ENCODE measurements around the gene CYP2W1. TPM values are rescaled to one million over a fixed set of nuclear protein-coding genes. Genes with fewer than 3 reads are reported as not detected.

CYP2W1 gene
- total RNA-seq, 4 donors from 2014 or later = 5.7 to 18.6 (median 12.1) TPM

DNA sequence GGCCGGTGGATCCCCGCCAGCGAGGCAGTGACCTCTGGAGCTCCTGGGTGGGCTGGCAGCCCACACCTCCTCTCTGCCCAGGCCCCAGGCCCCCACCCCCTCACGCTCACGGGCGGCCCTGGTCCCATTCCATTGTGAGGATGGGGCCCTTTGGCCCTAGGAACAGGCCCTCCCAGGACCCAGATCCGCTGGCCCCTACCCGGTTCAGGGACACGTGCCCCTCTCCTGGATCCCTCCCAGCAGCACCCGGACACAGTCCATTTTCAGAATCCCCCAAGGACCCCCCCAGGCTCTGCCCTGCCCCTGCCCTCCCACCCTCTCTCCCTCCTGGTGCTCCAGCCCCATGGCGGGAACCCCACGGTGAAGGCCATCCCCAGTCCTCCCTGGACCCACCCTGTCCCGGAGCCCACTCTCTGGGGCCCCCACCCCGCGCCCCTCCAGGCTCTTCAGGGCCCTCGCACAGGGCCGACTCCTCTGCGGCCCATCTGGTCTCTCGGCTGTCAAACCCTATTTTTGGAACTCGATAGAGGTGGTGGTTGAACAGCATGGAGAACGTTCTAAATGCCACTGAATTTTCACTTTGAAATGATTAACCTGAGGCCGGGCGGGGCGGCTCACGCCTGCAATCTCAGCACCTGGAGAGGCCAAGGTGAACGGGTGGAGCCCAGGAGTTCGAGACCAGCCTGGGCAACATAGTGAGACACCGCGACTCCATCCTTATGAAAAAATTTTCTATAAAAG is 36.6 kb upstream of the CYP2W1 start:
- no peaks in the 10 kb centered on the region for H3K9me3 ChIP-seq
- H3K27ac ChIP-seq = peak overlapping the region in 3 of 4 donors; percentile 11 to 82 (median 77)
- no peak for TF ChIP-seq POLR2A (IDR thresholded peaks at IDR 0.05)
- TF ChIP-seq EP300 (IDR thresholded peaks at IDR 0.05) = no peak
- TF ChIP-seq, protein P1, sequence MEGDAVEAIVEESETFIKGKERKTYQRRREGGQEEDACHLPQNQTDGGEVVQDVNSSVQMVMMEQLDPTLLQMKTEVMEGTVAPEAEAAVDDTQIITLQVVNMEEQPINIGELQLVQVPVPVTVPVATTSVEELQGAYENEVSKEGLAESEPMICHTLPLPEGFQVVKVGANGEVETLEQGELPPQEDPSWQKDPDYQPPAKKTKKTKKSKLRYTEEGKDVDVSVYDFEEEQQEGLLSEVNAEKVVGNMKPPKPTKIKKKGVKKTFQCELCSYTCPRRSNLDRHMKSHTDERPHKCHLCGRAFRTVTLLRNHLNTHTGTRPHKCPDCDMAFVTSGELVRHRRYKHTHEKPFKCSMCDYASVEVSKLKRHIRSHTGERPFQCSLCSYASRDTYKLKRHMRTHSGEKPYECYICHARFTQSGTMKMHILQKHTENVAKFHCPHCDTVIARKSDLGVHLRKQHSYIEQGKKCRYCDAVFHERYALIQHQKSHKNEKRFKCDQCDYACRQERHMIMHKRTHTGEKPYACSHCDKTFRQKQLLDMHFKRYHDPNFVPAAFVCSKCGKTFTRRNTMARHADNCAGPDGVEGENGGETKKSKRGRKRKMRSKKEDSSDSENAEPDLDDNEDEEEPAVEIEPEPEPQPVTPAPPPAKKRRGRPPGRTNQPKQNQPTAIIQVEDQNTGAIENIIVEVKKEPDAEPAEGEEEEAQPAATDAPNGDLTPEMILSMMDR (IDR thresholded peaks at IDR 0.05) = no peak
- H3K4me3 ChIP-seq = no peak overlapping the region
- no peaks in the 10 kb centered on the region for H3K27me3 ChIP-seq
- no peaks in the 10 kb centered on the region for H3K36me3 ChIP-seq
- WGBS, 2 donors = 69 to 70% methylated on average over 24 to 29 of the region's 29 CpGs
- DNase-seq (ENCODE audit: low spot score in 2 of 2) = no peak
- peaks cover 0 to 16% (median 0%) of the 10 kb centered on the region in 4 donors for H3K4me1 ChIP-seq

DNA sequence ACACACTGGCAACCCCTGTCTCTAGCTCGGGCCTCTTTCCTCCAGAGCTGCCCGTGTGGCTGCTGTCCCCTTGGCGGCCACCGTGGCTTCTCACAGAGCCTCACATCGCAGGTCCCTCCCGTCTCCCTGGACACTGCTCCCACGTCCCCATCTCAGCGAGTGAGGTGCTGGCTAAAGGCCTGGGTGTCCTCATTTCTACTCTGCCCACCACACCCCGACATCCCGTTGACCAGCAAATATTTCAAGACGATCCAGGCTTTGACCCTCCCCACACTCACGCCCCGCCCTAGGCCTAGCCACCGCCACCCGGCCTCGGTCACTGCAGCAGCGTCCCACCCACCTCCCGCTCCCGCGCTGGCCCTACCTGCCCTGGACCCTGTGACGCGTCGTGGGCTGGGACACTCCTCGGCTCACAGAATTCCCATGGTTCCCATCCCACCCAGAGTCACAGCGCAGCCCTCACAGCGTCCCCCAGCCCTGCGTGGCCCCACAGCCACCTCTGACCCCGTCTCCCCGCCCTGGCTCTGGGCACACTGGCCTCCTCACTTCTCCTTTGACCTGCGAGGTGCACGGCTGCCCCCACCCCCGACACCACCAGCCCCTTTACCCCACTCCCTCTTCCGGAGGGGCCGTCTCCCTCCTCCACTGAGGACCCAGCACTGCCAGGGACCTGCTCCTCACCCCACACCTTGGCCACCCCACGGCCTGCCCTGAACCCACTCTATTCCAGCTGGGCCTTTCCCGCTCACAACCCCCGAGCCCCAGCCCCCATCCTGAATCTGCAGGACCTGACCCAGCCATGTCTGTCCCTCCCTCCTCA is 35.4 kb upstream of the CYP2W1 start:
- no peak for TF ChIP-seq EP300 (IDR thresholded peaks at IDR 0.05)
- TF ChIP-seq, protein P1 (IDR thresholded peaks at IDR 0.05) = no peak
- TF ChIP-seq POLR2A (IDR thresholded peaks at IDR 0.05) = no peak
- Histone ChIP-seq H3K36me3 (no peaks in the 10 kb centered on the region), H3K4me3 (no peak overlapping the region), H3K4me1 (peaks cover 0 to 21% (median 3%) of the 10 kb centered on the region in 4 donors), H3K27ac (peak overlapping the region in 1 of 4 donors; percentile 47), H3K9me3 (no peaks in the 10 kb centered on the region), H3K27me3 (peaks cover 0 to 9% of the 10 kb centered on the region in 2 donors)
- DNase-seq (ENCODE audit: low spot score in 2 of 2) = no peak
- WGBS, 2 donors = 83 to 84% methylated on average over 37 of the region's 37 CpGs

DNA sequence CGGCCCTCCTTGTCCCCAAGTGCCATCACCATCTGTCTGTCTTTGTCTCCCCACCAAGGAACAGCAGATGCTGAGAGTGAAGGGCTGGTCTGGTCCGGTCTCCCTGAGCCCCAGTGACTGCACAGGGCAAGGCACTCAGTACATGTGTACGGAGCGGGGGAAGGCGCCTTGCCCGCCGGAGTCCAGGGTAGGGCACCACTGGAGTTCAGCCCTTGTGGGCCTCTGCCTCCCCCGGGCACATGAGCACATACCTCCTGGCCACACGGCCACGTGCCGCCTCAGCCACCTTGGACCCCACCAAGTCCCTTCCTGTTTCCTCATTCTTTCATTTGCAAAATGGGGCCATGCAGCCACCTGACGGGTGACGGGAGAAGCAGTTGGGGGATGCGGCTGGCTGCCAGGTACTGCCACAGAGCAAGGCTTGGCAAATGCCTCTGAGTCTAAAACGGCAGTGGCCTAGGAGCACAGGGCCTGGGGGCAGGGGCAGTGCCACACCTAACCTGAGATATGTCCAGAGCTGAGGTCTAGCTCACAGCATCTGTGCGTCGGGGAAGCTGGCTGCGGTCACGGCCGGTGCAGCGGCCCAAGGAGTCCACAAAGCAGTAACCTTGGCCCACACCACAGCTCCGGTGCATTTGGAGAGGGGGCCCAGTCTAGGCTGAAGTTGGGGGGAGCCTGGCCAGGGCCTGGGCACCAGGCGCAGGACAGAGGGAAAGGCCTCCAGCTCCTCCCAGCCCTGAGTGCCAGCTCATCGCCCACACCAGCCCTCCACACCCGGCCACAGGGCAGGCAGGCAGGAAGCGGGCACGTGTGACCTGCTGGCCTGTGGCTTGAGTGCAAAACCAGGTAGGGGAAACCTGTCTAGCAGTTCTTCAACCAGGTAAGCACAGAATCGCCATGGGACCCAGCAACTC is 33.7 kb upstream of the CYP2W1 start:
- TF ChIP-seq, protein P1 (IDR thresholded peaks at IDR 0.05) = no peak

DNA sequence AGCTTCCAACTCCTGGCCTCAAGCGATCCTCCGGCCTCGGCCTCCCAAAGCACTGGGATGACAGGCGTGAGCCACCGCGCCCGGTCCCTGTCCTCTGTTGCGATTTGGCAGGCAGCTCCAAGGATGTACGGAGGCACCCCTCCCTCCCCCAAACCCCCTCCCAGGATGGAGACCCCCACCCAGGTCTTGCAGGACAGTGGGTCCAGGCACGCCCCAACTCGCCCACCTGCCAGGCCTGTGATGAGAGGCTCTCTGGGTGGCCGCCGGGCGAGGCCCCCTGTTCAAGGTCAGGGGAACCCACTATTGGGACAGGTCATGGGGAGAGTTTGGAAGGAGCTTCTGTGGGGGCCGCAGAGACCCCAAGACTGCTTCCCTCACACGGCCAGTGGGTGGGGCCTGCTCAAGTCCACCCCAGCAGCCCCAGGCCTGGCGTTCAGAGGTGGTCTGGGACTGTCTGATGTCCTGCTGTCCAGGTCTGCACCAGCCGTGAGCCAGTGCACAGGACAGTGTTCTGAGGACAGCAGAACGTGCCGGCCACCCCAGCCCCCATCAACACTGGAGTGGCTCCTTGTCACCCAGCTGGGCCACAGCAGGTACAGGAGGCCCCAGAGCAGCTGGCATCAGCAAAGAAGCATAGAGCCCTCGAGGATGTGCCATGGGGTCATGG is 31.0 kb upstream of the CYP2W1 start:
- Histone ChIP-seq H3K27ac (peak overlapping the region in 2 of 4 donors; percentile 79 to 91), H3K4me1 (peaks cover 0 to 27% (median 15%) of the 10 kb centered on the region in 4 donors), H3K27me3 (peaks cover 0 to 37% of the 10 kb centered on the region in 2 donors), H3K36me3 (no peaks in the 10 kb centered on the region), H3K9me3 (no peaks in the 10 kb centered on the region), H3K4me3 (no peak overlapping the region)
- no peak for TF ChIP-seq POLR2A (IDR thresholded peaks at IDR 0.05)
- no peak for TF ChIP-seq EP300 (IDR thresholded peaks at IDR 0.05)
- TF ChIP-seq, protein P1 (IDR thresholded peaks at IDR 0.05) = no peak
- WGBS, 2 donors = 90 to 98% methylated on average over 12 to 21 of the region's 21 CpGs
- DNase-seq (ENCODE audit: low spot score in 2 of 2) = no peak

More for the DNA sequence above, 33.7 kb upstream of the CYP2W1 start:
- no peak for DNase-seq (ENCODE audit: low spot score in 2 of 2)
- Histone ChIP-seq H3K9me3 (no peaks in the 10 kb centered on the region), H3K27me3 (peaks cover 0 to 22% of the 10 kb centered on the region in 2 donors), H3K36me3 (no peaks in the 10 kb centered on the region), H3K4me1 (peaks cover 0 to 35% (median 14%) of the 10 kb centered on the region in 4 donors), H3K4me3 (no peak overlapping the region), H3K27ac (peak overlapping the region in 1 of 4 donors; percentile 4)
- WGBS, 2 donors = 88% methylated on average over 20 to 22 of the region's 28 CpGs
